Panc1 (cell line): ENCODE data around the gene RHBDL1. TPM values are rescaled to one million over a fixed set of nuclear protein-coding genes. Genes with fewer than 3 reads are reported as not detected.
"Not testable (repeated sequence)": the region's sequence is repeated elsewhere in the genome, so short reads cannot be mapped to it uniquely, and the experiment has no call there.

Experiments
- ATAC-seq: fragments of 200-7000 bp; cut with Tn5 transposase; 2 replicates; pipeline ENCODE4 v1.9.1; 2020; ENCODE audit warnings: mild to moderate bottlenecking, moderate library complexity
- BruUV-seq: library from RNA; stranded (reverse); fragments of 400-500 nt; replicated peaks from 2 replicates; lab custom pipeline; 2021; lab: Mats Ljungman, UMichigan
- CTCF ChIA-PET: fragments of 300-600 bp; sonication (Branson Sonifier 250); formaldehyde crosslinking; loops from one replicate; lab custom pipeline; 2022; ENCODE audit warnings: antibody characterized with exemption; lab: Charles Lee
- POLR2A ChIA-PET: fragments of 300-600 bp; sonication (Branson Sonifier 250); formaldehyde crosslinking; loops from one replicate; lab custom pipeline; 2022; ENCODE audit warnings: antibody characterized with exemption; lab: Charles Lee
- DNase-seq: peaks from one replicate; pipeline ENCODE4 v3.0.0-alpha.2; 2010; ENCODE audit warnings: low read depth, low spot score
- H3K27ac ChIP-seq: 2 replicates; pipeline ENCODE4 v1.5.1; 2011; ENCODE audit warnings: mild to moderate bottlenecking, low read length, inconsistent platforms
- H3K27me3 ChIP-seq: fragments of 200-500 bp; sonication (Bioruptor generic); 2 replicates; pipeline ENCODE4 v1.6.0; 2014; ENCODE audit warnings: low read length, inconsistent platforms; ENCODE audit not compliant: control insufficient read depth, insufficient read depth
- H3K36me3 ChIP-seq: fragments of 200-500 bp; sonication (Bioruptor generic); 2 replicates; pipeline ENCODE4 v1.5.1; 2014; ENCODE audit warnings: inconsistent platforms, mild to moderate bottlenecking, low read length, moderate library complexity; ENCODE audit not compliant: control insufficient read depth, insufficient read depth
- H3K4me1 ChIP-seq: 2 replicates; pipeline ENCODE4 v1.5.1; 2011; ENCODE audit warnings: inconsistent platforms, mild to moderate bottlenecking, low read length, moderate library complexity; ENCODE audit not compliant: control insufficient read depth, insufficient read depth
- H3K4me3 ChIP-seq, 2 experiments: 2 replicates each; pipeline ENCODE4 v1.5.1; 2011 to 2012; ENCODE audit warnings: low read depth in 2 of 2, low read length in 2 of 2, mild to moderate bottlenecking in 2 of 2, inconsistent platforms in 1 of 2, moderate library complexity in 1 of 2
- H3K9me3 ChIP-seq: fragments of 200-500 bp; sonication (Bioruptor generic); 2 replicates; pipeline ENCODE4 v1.5.1; 2014; ENCODE audit warnings: low read depth, mild to moderate bottlenecking, inconsistent platforms, low read length, moderate library complexity; ENCODE audit not compliant: control insufficient read depth, insufficient read depth
- POLR2AphosphoS5 ChIP-seq: IDR thresholded peaks from 2 replicates; pipeline ENCODE4 v1.6.1; 2012; ENCODE audit warnings: mild to moderate bottlenecking, low read depth, low read length, moderate library complexity
- SIN3A ChIP-seq: IDR thresholded peaks from 2 replicates; pipeline ENCODE4 v1.6.1; 2012; ENCODE audit warnings: low read depth, mild to moderate bottlenecking, low read length, moderate library complexity, borderline replicate concordance; ENCODE audit not compliant: insufficient read depth
- TCF7L2 ChIP-seq: IDR thresholded peaks from 2 replicates; pipeline ENCODE4 v1.6.1; 2011; ENCODE audit warnings: mild to moderate bottlenecking, low read depth, low read length, inconsistent platforms
- in situ Hi-C: cut with HindIII; loops from 2 replicates; pipeline ENCODE4 v1.10.0; 2016; ENCODE audit warnings: low sequenced_read_pairs, low pct_unique_long_range_greater_than_20kb
- intact Hi-C: fragments of 100-400 bp; cut with micrococcal nuclease; formaldehyde crosslinking; loops from one replicate; pipeline ENCODE4 v1.10.0; 2022; ENCODE audit not compliant: unreplicated experiment
- total RNA-seq: library from RNA; stranded (reverse); gene quantifications from one replicate; pipeline ENCODE4 v1.2.1, GENCODE V29; 2021; ENCODE audit not compliant: unreplicated experiment
- TF ChIP-seq, protein P1 (sequence below): fragments of 450-650 bp; IDR thresholded peaks from 2 replicates; pipeline ENCODE4 v1.5.1; 2017; ENCODE audit warnings: mild to moderate bottlenecking
- TF ChIP-seq, protein P2 (sequence below), 2 experiments: IDR thresholded peaks; 2 replicates each; pipeline ENCODE4 v1.6.1; 2011 to 2012; ENCODE audit warnings: low read depth in 2 of 2, control low read depth in 1 of 2, low read length in 1 of 2, mild to moderate bottlenecking in 1 of 2, moderate library complexity in 1 of 2; ENCODE audit not compliant: insufficient read depth in 1 of 2

Gene RHBDL1
- total RNA-seq, 1 experiment from 2014 or later: 6.6 TPM

DNA sequence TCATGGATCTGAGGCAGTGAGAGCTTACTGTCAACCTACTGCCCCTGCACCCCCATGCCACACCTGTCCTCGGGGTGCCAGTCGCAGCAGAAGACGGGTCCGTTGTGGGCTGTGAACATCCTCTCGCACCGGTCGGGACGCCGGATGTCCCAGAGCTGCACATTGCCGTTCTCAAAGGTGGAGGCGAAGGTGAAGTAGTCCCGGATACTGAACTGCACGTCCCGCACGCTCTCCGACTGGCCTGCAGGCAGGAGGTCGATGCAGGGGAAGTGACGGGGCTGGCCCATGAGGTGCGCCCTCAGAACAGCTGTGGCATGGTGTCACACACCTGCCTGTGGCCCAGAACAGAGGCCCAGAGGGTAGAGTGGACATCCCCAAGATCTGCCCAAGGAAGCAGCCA is 12.0 kb downstream of the RHBDL1 start:
- peaks cover 15% of the 10 kb centered on the region for H3K4me1 ChIP-seq
- no peaks in the 10 kb centered on the region for H3K9me3 ChIP-seq
- in situ Hi-C loops: no loop called here
- no peak for ATAC-seq
- H3K27me3 ChIP-seq: no peaks in the 10 kb centered on the region
- peaks cover 10% of the 10 kb centered on the region; the same call in 1 of the 2 replicates for H3K36me3 ChIP-seq
- no peak overlapping the region for H3K4me3 ChIP-seq
- CTCF ChIA-PET: no interaction called here
- H3K27ac ChIP-seq: no peak overlapping the region
- DNase-seq: no peak
- BruUV-seq: no TSS peak
- intact Hi-C loops: loop anchor here (10.0 kb wide), 1 partner anchor 1087 kb away; the partner anchor contains the start of genes EME2, MRPS34 and NME3
- TF ChIP-seq TCF7L2 (no peak), SIN3A (no peak), POLR2AphosphoS5 (no peak)
- TF ChIP-seq, protein P1, sequence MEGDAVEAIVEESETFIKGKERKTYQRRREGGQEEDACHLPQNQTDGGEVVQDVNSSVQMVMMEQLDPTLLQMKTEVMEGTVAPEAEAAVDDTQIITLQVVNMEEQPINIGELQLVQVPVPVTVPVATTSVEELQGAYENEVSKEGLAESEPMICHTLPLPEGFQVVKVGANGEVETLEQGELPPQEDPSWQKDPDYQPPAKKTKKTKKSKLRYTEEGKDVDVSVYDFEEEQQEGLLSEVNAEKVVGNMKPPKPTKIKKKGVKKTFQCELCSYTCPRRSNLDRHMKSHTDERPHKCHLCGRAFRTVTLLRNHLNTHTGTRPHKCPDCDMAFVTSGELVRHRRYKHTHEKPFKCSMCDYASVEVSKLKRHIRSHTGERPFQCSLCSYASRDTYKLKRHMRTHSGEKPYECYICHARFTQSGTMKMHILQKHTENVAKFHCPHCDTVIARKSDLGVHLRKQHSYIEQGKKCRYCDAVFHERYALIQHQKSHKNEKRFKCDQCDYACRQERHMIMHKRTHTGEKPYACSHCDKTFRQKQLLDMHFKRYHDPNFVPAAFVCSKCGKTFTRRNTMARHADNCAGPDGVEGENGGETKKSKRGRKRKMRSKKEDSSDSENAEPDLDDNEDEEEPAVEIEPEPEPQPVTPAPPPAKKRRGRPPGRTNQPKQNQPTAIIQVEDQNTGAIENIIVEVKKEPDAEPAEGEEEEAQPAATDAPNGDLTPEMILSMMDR: no peak
- TF ChIP-seq, protein P2, sequence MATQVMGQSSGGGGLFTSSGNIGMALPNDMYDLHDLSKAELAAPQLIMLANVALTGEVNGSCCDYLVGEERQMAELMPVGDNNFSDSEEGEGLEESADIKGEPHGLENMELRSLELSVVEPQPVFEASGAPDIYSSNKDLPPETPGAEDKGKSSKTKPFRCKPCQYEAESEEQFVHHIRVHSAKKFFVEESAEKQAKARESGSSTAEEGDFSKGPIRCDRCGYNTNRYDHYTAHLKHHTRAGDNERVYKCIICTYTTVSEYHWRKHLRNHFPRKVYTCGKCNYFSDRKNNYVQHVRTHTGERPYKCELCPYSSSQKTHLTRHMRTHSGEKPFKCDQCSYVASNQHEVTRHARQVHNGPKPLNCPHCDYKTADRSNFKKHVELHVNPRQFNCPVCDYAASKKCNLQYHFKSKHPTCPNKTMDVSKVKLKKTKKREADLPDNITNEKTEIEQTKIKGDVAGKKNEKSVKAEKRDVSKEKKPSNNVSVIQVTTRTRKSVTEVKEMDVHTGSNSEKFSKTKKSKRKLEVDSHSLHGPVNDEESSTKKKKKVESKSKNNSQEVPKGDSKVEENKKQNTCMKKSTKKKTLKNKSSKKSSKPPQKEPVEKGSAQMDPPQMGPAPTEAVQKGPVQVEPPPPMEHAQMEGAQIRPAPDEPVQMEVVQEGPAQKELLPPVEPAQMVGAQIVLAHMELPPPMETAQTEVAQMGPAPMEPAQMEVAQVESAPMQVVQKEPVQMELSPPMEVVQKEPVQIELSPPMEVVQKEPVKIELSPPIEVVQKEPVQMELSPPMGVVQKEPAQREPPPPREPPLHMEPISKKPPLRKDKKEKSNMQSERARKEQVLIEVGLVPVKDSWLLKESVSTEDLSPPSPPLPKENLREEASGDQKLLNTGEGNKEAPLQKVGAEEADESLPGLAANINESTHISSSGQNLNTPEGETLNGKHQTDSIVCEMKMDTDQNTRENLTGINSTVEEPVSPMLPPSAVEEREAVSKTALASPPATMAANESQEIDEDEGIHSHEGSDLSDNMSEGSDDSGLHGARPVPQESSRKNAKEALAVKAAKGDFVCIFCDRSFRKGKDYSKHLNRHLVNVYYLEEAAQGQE (IDR thresholded peaks at IDR 0.05; ENCODE audit: insufficient read depth in 1 of 2, low read depth in 2 of 2, low read length in 1 of 2): no peak
- POLR2A ChIA-PET: no interaction called here

DNA sequence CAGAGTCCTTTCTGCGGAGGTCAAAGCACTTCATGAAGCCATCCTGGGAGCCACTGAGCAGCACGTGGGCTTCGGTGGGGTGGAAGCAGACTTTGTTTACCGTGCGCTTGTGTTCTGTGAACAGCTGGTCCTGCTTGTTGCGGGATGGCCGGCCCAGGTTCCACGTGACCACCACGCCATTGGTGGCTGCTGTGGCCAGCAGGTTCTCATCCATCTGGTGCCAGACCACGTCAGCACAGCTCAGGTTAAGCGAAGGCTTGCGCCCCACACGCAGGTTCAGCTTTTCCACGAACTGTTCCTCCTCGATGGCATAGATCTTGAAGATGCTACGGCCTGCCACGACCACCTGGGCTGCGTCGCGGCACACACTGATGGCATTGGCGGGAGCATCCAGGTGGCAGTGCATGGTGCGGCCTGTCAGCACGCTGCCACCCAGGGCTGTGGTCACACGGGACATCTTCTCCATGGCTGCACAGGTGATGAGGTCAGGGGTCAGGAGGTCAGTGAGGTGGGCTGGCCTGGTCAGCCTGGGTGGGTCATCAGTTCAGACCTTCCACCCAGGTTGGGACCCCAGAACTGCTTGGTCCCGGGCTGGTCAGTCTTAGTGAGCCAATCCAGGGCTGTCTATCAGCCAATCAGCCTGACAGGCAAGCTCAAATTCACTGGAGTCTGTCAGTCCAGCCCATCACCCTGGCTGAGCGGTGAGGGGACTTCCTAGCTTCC is 13.9 kb downstream of the RHBDL1 start:
- Histone ChIP-seq H3K4me1 (peaks cover 13% of the 10 kb centered on the region), H3K27me3 (no peaks in the 10 kb centered on the region), H3K36me3 (peaks cover 4% of the 10 kb centered on the region; the same call in 1 of the 2 replicates), H3K4me3 (peak overlapping the region; percentile 91 to 96), H3K9me3 (no peaks in the 10 kb centered on the region), H3K27ac (peak overlapping the region; percentile 94)
- intact Hi-C loops: loop anchor here (10.0 kb wide), 1 partner anchor 1085 kb away; the partner anchor contains the start of genes EME2, MRPS34 and NME3
- no TSS peak for BruUV-seq
- ATAC-seq: peak; percentile 3; the same call in 1 of the 2 replicates
- ChIA-PET POLR2A (interaction anchor here (0.6 kb wide), 1 partner anchor 119 kb away, joined by 3 read pairs; no protein-coding TSS in a partner anchor), CTCF (no interaction called here)
- no peak for DNase-seq
- in situ Hi-C loops: no loop called here
- TF ChIP-seq, protein P1: no peak
- TF ChIP-seq SIN3A (no peak), POLR2AphosphoS5 (no peak), TCF7L2 (no peak)
- TF ChIP-seq, protein P2 (IDR thresholded peaks at IDR 0.05; ENCODE audit: insufficient read depth in 1 of 2, low read depth in 2 of 2, low read length in 1 of 2): no peak

DNA sequence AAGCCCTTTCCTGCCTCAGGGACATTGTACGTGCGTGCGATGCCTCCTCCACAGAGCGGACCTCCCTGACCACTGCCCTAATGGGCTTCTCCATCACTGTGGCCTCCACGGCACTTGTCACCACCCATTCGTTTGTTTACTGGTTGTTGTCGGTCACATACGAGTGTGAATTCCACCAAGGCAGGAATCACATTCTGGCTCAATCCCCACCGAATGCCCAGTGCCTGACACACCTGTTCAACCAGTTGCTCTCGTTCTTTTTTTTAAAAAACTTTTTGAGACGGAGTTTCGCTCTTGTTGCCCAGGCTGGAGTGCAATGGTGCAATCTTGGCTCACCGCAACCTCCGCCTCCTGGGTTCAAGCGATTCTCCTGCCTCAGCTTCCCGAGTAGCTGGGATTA is 15.8 kb downstream of the RHBDL1 start:
- H3K9me3 ChIP-seq, in situ Hi-C loops, POLR2A ChIA-PET, H3K27me3 ChIP-seq, ATAC-seq, H3K4me3 ChIP-seq, intact Hi-C loops, H3K36me3 ChIP-seq, H3K27ac ChIP-seq, BruUV-seq, DNase-seq, CTCF ChIA-PET: not testable (repeated sequence)
- peaks cover 13% of the 10 kb centered on the region for H3K4me1 ChIP-seq
